Fibroblast of gingiva (primary cell): ENCODE results near the gene LRMDA.
A peak's percentile ranks its signal among the peaks of the same experiment; 100 is the strongest.

Source experiments
- DNase-seq: peaks from one replicate; pipeline ENCODE4 v3.0.0-alpha.2; 2011; ENCODE audit warnings: low read depth

The LRMDA gene

GRCh38 chr10:75776738-75777504, 345.5 kb downstream of the LRMDA start:
- DNase-seq: no peak

GRCh38 chr10:75778665-75779064, 347.2 kb downstream of the LRMDA start:
- DNase-seq: no peak

DNA sequence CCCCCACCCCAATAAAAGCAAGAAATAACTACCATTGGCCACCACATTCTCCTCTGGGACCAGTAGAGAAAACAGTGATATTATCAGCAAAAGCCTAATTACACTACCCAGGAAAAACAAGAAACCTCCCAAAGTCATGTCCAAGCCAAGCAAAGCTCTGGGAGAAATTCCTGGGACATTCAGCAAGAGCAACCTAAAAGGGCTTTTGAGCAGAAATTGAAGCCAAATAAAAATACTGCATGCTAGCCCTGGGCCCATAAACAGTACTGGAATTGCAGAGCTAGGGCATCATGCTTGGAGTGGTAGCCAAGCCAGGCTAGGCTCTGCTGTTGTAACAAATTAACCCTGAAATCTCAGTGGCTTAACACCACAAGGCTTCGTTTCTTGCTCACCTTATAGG, 347.9 kb downstream of the LRMDA start:
- no peak for DNase-seq

DNA sequence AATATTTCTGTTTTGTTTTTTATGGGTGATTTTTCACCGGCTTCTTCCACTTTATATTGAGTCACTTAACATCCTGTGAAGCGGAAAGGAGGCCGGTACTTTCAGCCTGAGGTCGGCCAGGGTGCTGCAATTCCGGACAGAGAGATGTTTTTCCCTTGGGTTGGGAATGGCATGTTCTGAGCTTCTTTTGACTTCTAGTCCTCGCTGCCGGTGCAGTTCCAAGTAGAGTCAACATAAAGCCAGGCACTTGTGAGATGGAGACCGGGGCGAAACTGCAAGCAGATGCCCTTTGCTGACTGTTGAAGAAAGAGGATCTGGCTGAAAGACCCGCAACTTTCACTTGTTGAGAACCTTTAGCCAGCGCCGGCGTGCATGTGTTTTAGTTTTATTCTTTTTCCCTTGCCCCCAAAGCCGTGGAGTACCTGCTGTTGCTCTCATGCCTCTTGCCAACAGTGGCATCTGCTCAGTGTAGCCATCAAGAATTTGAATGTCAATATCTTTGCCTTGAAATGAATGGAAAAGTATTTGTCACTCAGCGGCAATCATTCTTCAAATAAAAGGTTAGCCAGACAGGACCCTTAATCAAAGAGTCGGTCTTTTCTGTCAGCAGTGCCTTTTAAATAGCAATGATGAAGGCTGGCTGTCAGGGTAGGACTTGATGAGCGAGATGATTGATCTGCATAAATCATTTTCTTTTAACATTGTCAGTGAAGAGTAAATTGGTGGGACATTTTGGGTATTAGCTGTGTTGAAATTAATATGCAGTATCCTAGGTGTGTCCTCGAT, 351.2 kb downstream of the LRMDA start:
- DNase-seq: no peak

GRCh38 chr10:75788394-75789205, 357.2 kb downstream of the LRMDA start:
- DNase-seq: peak; percentile 91

GRCh38 chr10:75793848-75794247, 362.4 kb downstream of the LRMDA start:
- no peak for DNase-seq

GRCh38 chr10:75801121-75801520, 369.7 kb downstream of the LRMDA start:
- no peak for DNase-seq

- DNase-seq: no peak
Observed at GRCh38 chr10:75801661-75802060, 370.2 kb downstream of the LRMDA start.

- no peak for DNase-seq
Observed at GRCh38 chr10:75803121-75803520, 371.7 kb downstream of the LRMDA start.

GRCh38 chr10:75803816-75804552, 372.6 kb downstream of the LRMDA start:
- DNase-seq: peak; percentile 18

DNA sequence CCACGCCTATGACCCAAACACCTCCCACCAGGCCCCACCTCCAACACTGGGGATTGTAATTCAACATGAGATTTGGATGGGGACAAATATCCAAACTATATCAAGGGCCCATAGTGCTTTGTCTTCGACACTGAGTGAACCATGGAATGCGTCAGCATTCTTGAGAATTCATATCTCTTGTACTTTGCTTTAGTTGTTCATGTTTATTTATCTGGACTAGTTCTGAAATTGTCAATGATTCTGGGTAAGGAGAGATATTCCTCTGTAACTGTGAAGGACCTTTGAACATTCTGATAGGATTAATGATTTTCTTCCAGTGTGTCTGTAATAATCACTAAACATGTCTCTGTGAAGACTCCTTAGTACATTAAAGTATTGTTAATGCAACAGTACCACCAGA, 374.8 kb downstream of the LRMDA start:
- no peak for DNase-seq

GRCh38 chr10:75807456-75807855, 376.0 kb downstream of the LRMDA start:
- DNase-seq: no peak

GRCh38 chr10:75809003-75809402, 377.6 kb downstream of the LRMDA start:
- no peak for DNase-seq

- no peak for DNase-seq
Observed at GRCh38 chr10:75814014-75814413, 382.6 kb downstream of the LRMDA start.

DNA sequence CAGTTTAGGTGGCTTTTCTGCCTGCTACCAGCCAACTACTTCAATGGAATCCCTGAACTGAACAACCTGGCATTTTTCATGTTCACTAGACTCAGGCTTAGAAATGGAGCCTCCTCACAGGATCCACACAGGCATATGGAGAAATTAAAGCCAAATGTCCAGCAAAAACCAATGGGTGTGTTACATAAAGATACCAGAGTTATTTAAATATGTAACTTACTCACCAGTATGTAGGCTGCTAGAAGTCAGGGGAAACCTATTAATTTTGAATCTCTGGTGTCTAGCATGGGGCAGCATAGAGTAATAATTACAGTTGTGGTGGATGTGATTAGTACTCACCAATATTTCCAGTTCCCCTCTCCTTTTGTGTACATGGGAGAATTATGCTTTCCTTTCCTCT, 383.6 kb downstream of the LRMDA start:
- DNase-seq: no peak

DNA sequence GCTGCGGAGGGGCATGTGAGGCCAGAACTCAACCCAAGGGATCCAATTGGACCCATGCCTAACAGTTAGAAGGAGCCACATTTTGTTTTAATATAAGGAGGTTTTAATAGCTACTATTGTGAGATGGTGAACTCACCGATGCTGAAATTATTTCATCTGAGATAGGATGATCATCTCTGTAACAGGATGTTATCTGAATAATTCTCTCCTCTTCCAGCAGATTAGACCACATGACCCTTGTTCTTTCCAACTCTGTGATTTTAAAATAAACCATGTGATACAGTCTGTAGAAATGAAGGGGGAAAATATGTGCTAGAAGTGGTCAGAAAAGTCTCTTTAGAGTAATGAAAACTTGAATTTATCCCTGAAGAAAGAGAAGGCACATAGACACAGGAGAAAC, 385.8 kb downstream of the LRMDA start:
- no peak for DNase-seq

- DNase-seq: no peak
Observed at GRCh38 chr10:75818552-75818951, 387.1 kb downstream of the LRMDA start.

DNA sequence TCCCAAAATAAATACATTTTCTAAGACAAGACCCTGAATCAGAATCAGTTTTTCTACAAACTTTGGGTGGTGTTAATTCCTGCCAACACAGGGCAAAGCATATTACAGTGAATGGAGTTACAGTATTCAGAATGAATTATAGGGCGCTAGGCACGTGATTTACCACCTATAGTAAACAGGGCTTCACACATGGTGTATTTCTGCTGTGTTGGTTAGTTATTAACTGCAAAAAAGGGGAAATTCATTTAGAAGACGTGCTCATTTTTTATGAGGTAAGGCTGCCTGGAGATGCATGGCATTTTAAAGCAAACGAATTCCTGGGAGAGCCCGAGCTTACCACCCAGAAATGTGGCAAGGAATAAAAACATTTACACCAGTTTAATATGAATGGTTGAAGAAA, 393.8 kb downstream of the LRMDA start:
- no peak for DNase-seq

DNA sequence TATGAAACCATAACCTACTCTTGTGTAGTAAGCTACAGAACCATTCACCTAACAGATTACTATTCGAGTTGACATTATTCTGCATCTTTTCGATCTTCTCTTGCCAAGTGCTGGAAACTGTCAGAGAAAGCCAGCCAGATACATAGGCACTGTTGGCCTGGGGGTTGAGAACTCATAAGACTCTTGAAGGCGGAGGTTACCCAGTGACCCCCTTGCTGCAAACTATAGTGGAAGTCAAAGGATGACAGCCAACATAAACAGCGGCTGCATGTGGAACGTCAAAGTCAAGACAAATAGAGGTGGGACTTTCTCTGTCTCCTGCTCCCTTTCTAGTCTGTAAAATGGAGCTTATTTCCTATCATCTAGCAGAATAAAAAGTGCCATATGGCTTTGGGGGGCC, 394.2 kb downstream of the LRMDA start:
- no peak for DNase-seq

- no peak for DNase-seq
Observed at GRCh38 chr10:75826846-75827245, 395.4 kb downstream of the LRMDA start.

DNA sequence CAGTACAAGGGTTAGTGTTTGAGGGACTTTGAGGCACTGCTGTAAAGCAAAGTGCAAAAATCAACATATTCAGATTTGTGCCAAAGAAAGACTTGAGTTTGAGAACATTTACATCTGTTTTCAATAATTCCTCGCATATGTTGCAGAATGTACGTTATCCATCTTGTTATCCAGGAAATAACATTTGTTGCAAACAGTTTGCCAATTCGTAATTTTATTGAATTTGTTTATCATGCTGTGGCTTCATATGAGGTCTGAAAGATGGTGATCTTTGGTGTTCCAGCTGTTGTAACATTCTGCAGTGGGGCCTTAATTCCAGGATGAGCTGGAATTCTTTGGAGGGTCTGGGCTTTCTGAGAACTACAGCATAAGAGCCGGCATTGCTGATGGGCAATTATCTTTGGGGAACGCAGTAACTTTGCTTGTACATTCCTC, 396.2 kb downstream of the LRMDA start:
- DNase-seq: peak; percentile 58

GRCh38 chr10:75828413-75828812, 397.0 kb downstream of the LRMDA start:
- DNase-seq: no peak
